Gastrocnemius medialis (tissue), 4 donors: ENCODE data around the gene KDM4C.

Experiments used
- POLR2A ChIP-seq, 2 donors: fragments of 450-650 bp; IDR thresholded peaks; one replicate each; pipeline ENCODE4 v1.6.1; 2017; ENCODE audit warnings: antibody characterized with exemption in 2 of 2, mild to moderate bottlenecking in 2 of 2, moderate library complexity in 2 of 2
- TF ChIP-seq, protein P1 (sequence below), 5 experiments: fragments of 450-650 bp in 3 of 5; fragments of 200-600 bp in 2 of 5; sonication (generic) in 2 of 5; IDR thresholded peaks in 4 of 5; conservative IDR thresholded peaks in 1 of 5; 1 replicate in 4 of 5; 2 replicates in 1 of 5; pipeline ENCODE4 v1.5.1; 2016 to 2019; ENCODE audit warnings: antibody characterized with exemption in 5 of 5, mild to moderate bottlenecking in 3 of 5, moderate library complexity in 3 of 5

DNA sequence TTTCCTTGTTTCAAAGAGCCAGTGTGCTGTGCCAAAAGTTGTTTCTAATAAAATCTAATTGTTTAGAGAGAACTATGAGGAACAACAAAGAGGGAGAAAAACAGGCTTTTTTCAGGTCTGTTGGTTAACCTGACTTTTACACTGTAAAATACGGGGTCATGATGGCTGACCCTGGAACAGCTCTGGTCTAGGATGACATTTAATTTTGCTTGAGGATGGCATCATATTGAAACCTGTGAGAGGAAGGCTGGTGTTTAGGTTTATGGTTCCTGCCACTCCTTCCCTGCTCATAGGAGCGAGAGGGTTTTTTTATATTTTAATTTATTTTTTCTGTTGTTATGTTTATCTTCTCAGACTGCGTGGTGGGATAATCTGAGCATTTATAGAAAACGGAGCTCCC lies 327.6 kb downstream of the KDM4C start:
- TF ChIP-seq POLR2A (IDR thresholded peaks at IDR 0.05), result no peak
- TF ChIP-seq, protein P1, sequence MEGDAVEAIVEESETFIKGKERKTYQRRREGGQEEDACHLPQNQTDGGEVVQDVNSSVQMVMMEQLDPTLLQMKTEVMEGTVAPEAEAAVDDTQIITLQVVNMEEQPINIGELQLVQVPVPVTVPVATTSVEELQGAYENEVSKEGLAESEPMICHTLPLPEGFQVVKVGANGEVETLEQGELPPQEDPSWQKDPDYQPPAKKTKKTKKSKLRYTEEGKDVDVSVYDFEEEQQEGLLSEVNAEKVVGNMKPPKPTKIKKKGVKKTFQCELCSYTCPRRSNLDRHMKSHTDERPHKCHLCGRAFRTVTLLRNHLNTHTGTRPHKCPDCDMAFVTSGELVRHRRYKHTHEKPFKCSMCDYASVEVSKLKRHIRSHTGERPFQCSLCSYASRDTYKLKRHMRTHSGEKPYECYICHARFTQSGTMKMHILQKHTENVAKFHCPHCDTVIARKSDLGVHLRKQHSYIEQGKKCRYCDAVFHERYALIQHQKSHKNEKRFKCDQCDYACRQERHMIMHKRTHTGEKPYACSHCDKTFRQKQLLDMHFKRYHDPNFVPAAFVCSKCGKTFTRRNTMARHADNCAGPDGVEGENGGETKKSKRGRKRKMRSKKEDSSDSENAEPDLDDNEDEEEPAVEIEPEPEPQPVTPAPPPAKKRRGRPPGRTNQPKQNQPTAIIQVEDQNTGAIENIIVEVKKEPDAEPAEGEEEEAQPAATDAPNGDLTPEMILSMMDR (IDR thresholded peaks at IDR 0.05 in 4 of 5, conservative IDR thresholded peaks at IDR 0.05 in 1 of 5), result no peak
